HepG2 (cell line): Measurements from ENCODE around the gene NATD1. TPM values are rescaled to one million over a fixed set of nuclear protein-coding genes. Genes with fewer than 3 reads are reported as not detected.

Experiments used
- ATAC-seq: fragments of 200-7000 bp; cut with Tn5 transposase; 3 replicates; pipeline ENCODE4 v1.9.1; 2020; ENCODE audit warnings: mild to moderate bottlenecking, moderate library complexity
- BruUV-seq: library from RNA; stranded (reverse); fragments of 400-500 nt; replicated peaks from 2 replicates; lab custom pipeline; 2021; lab: Mats Ljungman, UMichigan
- CTCF ChIA-PET: fragments of 300-600 bp; formaldehyde crosslinking; extraction: SDS; loops from one replicate; lab custom pipeline; 2021; ENCODE audit warnings: low total read pairs, inconsistent platforms, low intra/inter-chr PET ratio; lab: Yijun Ruan, JAX
- POLR2A ChIA-PET: fragments of 350-600 bp; sonication (Branson Sonifier 250); formaldehyde crosslinking; loops from one replicate; lab custom pipeline; 2020; ENCODE audit warnings: antibody characterized with exemption, inconsistent platforms; lab: Yijun Ruan, JAX
- DNase-seq: peaks from one replicate; pipeline ENCODE4 v3.0.0-alpha.2; 2015; ENCODE audit warnings: low spot score
- FAIRE-seq: peaks from 3 replicates; lab custom pipeline; 2011; peaks lifted over from hg19 to GRCh38; lab: Jason Lieb, UNC
- H2AFZ ChIP-seq: one replicate; pipeline ENCODE4 v1.6.1; 2011; ENCODE audit warnings: low read length, inconsistent platforms
- H3K27ac ChIP-seq: fragments of 300-600 bp; 3 replicates; pipeline ENCODE4 v1.8.0; 2011; ENCODE audit warnings: mixed run types, mild to moderate bottlenecking, mixed read lengths, low read length, inconsistent platforms; ENCODE audit not compliant: insufficient read depth; ENCODE audit errors: extremely low read length
- H3K27me3 ChIP-seq, 2 experiments: fragments of 200-600 bp in 1 of 2; 2 replicates in 1 of 2; 3 replicates in 1 of 2; pipeline versions ENCODE4 v1.6.0 to v1.8.0; 2011; ENCODE audit warnings: low read length in 2 of 2, mild to moderate bottlenecking in 2 of 2, moderate library complexity in 2 of 2, inconsistent platforms in 1 of 2; ENCODE audit not compliant: insufficient read depth in 2 of 2, control insufficient read depth in 1 of 2
- H3K36me3 ChIP-seq, 2 experiments: fragments of 200-600 bp in 1 of 2; replicated peaks in 1 of 2; 2 replicates in 1 of 2; 3 replicates in 1 of 2; pipeline versions ENCODE4 v1.5.1 to v1.8.0; 2011; ENCODE audit warnings: low read length in 2 of 2, inconsistent platforms in 1 of 2; ENCODE audit not compliant: insufficient read depth in 2 of 2, control insufficient read depth in 1 of 2
- H3K4me1 ChIP-seq: 2 replicates; pipeline ENCODE4 v1.5.1; 2012; ENCODE audit warnings: low read length, inconsistent platforms; ENCODE audit not compliant: insufficient read depth
- H3K4me2 ChIP-seq: 2 replicates; pipeline ENCODE4 v1.6.0; 2011; ENCODE audit warnings: low read depth, low read length, inconsistent platforms
- H3K4me3 ChIP-seq, 3 experiments: fragments of 200-600 bp in 1 of 3; sonication (generic), shearing (Covaris generic) in 1 of 3; replicated peaks in 1 of 3; 2 replicates each; pipeline ENCODE4 v1.5.1; 2011 to 2016; ENCODE audit warnings: low read length in 3 of 3, inconsistent platforms in 2 of 3, low read depth in 2 of 3, mild to moderate bottlenecking in 2 of 3, control low read depth in 1 of 3, mixed read lengths in 1 of 3; ENCODE audit not compliant: insufficient read depth in 1 of 3
- H3K79me2 ChIP-seq: one replicate; pipeline ENCODE4 v1.6.1; 2011; ENCODE audit warnings: low read length, inconsistent platforms; ENCODE audit not compliant: insufficient read depth
- H3K9ac ChIP-seq: 2 replicates; pipeline ENCODE4 v1.6.0; 2011; ENCODE audit warnings: mild to moderate bottlenecking, low read depth, low read length, inconsistent platforms; ENCODE audit not compliant: insufficient read depth
- H3K9me3 ChIP-seq: 2 replicates; pipeline ENCODE4 v1.5.1; 2012; ENCODE audit warnings: mild to moderate bottlenecking, low read length
- H4K20me1 ChIP-seq: 2 replicates; pipeline ENCODE4 v1.6.0; 2011; ENCODE audit warnings: inconsistent platforms, mild to moderate bottlenecking, low read length, moderate library complexity; ENCODE audit not compliant: insufficient read depth
- ISX ChIP-seq: sonication (generic); formaldehyde crosslinking; conservative IDR thresholded peaks from 2 replicates; pipeline ENCODE4 v1.5.0; 2020; ENCODE audit warnings: missing genetic modification reagents
- NAIF1 ChIP-seq: sonication (generic); formaldehyde crosslinking; IDR thresholded peaks from 2 replicates; pipeline ENCODE4 v1.5.0; 2020; ENCODE audit warnings: mild to moderate bottlenecking, missing genetic modification reagents, borderline replicate concordance
- ZMYM3 ChIP-seq: sonication (generic); formaldehyde crosslinking; IDR thresholded peaks from 2 replicates; pipeline ENCODE4 v1.5.1; 2020; ENCODE audit warnings: mild to moderate bottlenecking, missing genetic modification reagents
- ZNF496 ChIP-seq: sonication (generic); formaldehyde crosslinking; IDR thresholded peaks from 2 replicates; pipeline ENCODE4 v1.8.1; 2023; ENCODE audit warnings: mild to moderate bottlenecking, moderate library complexity, missing genetic modification reagents; ENCODE audit not compliant: insufficient replicate concordance
- WGBS: methylation state at CpG from one replicate; pipeline ENCODE4 v1.1.6; 2017; ENCODE audit warnings: low lambda C conversion rate; 5-methylcytosine and 5-hydroxymethylcytosine counted together
- in situ Hi-C: cut with HindIII; loops from 2 replicates; pipeline ENCODE4 v1.10.0; 2017; ENCODE audit warnings: low pct_unique_long_range_greater_than_20kb; ENCODE audit not compliant: extremely low pct_ligation_motif_present
- intact Hi-C: fragments of 100-400 bp; cut with micrococcal nuclease; formaldehyde crosslinking; loops from one replicate; pipeline ENCODE4 v1.10.0; 2022; ENCODE audit not compliant: unreplicated experiment
- polyA plus RNA-seq, 8 experiments: library from polyadenylated mRNA; depleted of rRNA in 3 of 8; stranded (reverse) in 7 of 8; unstranded in 1 of 8; fragments of >200 nt; fragmentation: Illumina TruSeq in 4 of 8; extraction: Trizol in 4 of 8; gene quantifications; 2 replicates each; pipeline versions ENCODE4 v1.2.1 to v1.2.3, GENCODE V29; 2011 to 2016; ENCODE audit warnings: low read depth in 4 of 8, missing spikeins in 1 of 8, mixed read lengths in 1 of 8; ENCODE audit not compliant: insufficient read depth in 1 of 8
- total RNA-seq, 5 experiments: library from RNA; depleted of rRNA; stranded (reverse); fragments of >200 nt; fragmentation: Illumina TruSeq; extraction: Trizol; gene quantifications; 2 replicates each; pipeline ENCODE4 v1.2.3, GENCODE V29; 2016; ENCODE audit warnings: low read depth in 1 of 5
- TF ChIP-seq, protein P1 (sequence below), 2 experiments: sonication (generic) in 1 of 2; formaldehyde crosslinking in 1 of 2; IDR thresholded peaks; 2 replicates each; pipeline versions ENCODE4 v1.5.1 to v1.6.1; 2011 to 2020; ENCODE audit warnings: borderline replicate concordance in 1 of 2, low read depth in 1 of 2, low read length in 1 of 2, mild to moderate bottlenecking in 1 of 2, missing genetic modification reagents in 1 of 2, moderate library complexity in 1 of 2
- TF ChIP-seq, protein P2 (sequence below): sonication (generic); formaldehyde crosslinking; IDR thresholded peaks from 2 replicates; pipeline ENCODE4 v1.8.1; 2023; ENCODE audit warnings: missing genetic modification reagents, inconsistent platforms, borderline replicate concordance

Gene NATD1
- total and polyA plus RNA-seq, 2 of the 13 experiments (the other 11 are each of a cell fraction or from before 2014, with no cell fraction given): 0.31 to 2.3 TPM

GRCh38 chr17:21247552-21248258 is 5.5 kb downstream of the NATD1 start (continued):
- TF ChIP-seq, protein P1, sequence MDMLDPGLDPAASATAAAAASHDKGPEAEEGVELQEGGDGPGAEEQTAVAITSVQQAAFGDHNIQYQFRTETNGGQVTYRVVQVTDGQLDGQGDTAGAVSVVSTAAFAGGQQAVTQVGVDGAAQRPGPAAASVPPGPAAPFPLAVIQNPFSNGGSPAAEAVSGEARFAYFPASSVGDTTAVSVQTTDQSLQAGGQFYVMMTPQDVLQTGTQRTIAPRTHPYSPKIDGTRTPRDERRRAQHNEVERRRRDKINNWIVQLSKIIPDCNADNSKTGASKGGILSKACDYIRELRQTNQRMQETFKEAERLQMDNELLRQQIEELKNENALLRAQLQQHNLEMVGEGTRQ (IDR thresholded peaks at IDR 0.05; ENCODE audit: low read depth, low read length): no peak
- TF ChIP-seq, protein P1 (CRISPR knock-in tag; IDR thresholded peaks at IDR 0.05; ENCODE audit: borderline replicate concordance): no peak
- TF ChIP-seq, protein P2, sequence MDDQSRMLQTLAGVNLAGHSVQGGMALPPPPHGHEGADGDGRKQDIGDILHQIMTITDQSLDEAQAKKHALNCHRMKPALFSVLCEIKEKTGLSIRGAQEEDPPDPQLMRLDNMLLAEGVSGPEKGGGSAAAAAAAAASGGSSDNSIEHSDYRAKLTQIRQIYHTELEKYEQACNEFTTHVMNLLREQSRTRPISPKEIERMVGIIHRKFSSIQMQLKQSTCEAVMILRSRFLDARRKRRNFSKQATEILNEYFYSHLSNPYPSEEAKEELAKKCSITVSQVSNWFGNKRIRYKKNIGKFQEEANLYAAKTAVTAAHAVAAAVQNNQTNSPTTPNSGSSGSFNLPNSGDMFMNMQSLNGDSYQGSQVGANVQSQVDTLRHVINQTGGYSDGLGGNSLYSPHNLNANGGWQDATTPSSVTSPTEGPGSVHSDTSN (CRISPR knock-in tag): no peak
- no peak for TF ChIP-seq ZNF496

DNA sequence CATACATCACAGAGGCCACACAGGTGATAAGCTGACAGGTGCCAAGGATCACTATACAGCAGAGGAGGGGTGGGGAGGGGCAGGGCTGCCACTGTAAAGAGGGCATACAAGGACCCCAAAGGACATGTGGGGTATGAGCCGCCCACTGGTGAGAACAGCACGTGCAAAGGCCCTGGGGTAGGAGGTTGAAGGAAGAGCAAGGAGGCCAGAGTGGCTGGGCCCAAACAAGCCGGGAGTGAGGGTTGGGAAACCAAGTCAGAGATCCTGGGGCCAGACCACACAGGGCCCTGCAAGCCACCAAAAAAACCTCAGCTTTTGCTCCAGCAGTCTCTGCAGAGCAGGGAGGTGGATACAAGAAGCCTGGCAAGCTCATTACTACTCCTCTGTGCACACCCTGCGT is 6.5 kb downstream of the NATD1 start:
- Histone ChIP-seq H2AFZ (no peak overlapping the region), H3K27ac (no peak overlapping the region), H3K4me2 (no peak overlapping the region), H3K27me3 (peaks cover 3 to 27% of the 10 kb centered on the region in 2 experiments; a peak in 4 of 5 replicates), H3K79me2 (no peaks in the 10 kb centered on the region), H4K20me1 (peaks cover 6% of the 10 kb centered on the region; the same call in 1 of the 2 replicates), H3K9ac (no peak overlapping the region), H3K36me3 (no peaks in the 10 kb centered on the region), H3K4me3 (no peak overlapping the region), H3K4me1 (peaks cover 22% of the 10 kb centered on the region), H3K9me3 (no peaks in the 10 kb centered on the region)
- ChIA-PET POLR2A (no interaction called here), CTCF (no interaction called here)
- ATAC-seq (no peak), DNase-seq (no peak), FAIRE-seq (no peak)
- no TSS peak for BruUV-seq
- TF ChIP-seq NAIF1 (CRISPR knock-in tag) (no peak), ZMYM3 (CRISPR knock-in tag) (0 out of 2 replicates have a peak, but pooled peaks have one; percentile 51), ISX (CRISPR knock-in tag) (no peak)
- 39% methylated on average over 4 of the region's 4 CpGs for WGBS
- intact Hi-C loops: no loop called here
- in situ Hi-C loops: no loop called here
